ENCODE results near the gene SKI. TPM values are rescaled to one million over a fixed set of nuclear protein-coding genes. Genes with fewer than 3 reads are reported as not detected.

SKI gene
- polyA plus RNA-seq, 3 donors, result 48.7 to 63.3 (median 56.2) TPM

Other genes starting within 250 kb of the SKI start
- gene CFAP74, start 224.5 kb upstream of the SKI start, polyA plus RNA-seq (ENCODE audit: insufficient read length in 3 of 3), result 1 to 10 TPM in 1 of 3 donors, under 1 TPM in 2; 0.52 to 1.2 (median 0.96) TPM
- gene GABRD, start 209.0 kb upstream of the SKI start, polyA plus RNA-seq (ENCODE audit: insufficient read length in 3 of 3), result 1 to 10 TPM in 2 of 3 donors, under 1 TPM in 1; 0.64 to 1.7 (median 1.4) TPM
- gene PRKCZ, start 177.9 kb upstream of the SKI start, polyA plus RNA-seq (ENCODE audit: insufficient read length in 3 of 3), result 10 to 100 TPM; 29.5 to 36.9 (median 34.5) TPM
- 10 to 100 TPM; 28.2 to 54.2 (median 53.8) TPM for gene FAAP20, start 33.5 kb upstream of the SKI start, polyA plus RNA-seq (ENCODE audit: insufficient read length in 3 of 3)
- 10 to 100 TPM; 11.8 to 19.5 (median 15.5) TPM for gene MORN1, start 163.2 kb downstream of the SKI start, polyA plus RNA-seq (ENCODE audit: insufficient read length in 3 of 3)
- 100 to 1,000 TPM; 116 to 126 (median 119) TPM for gene RER1, start 163.5 kb downstream of the SKI start, polyA plus RNA-seq (ENCODE audit: insufficient read length in 3 of 3)
- gene PEX10, start 184.2 kb downstream of the SKI start, polyA plus RNA-seq (ENCODE audit: insufficient read length in 3 of 3), result 10 to 100 TPM; 21.4 to 26.8 (median 26.6) TPM
- gene PLCH2, start 248.0 kb downstream of the SKI start, polyA plus RNA-seq (ENCODE audit: insufficient read length in 3 of 3), result 1 to 10 TPM in 2 of 3 donors, under 1 TPM in 1; 0.62 to 1.4 (median 1.3) TPM

Data from renal cortex interstitium (tissue), 3 donors.